ENCODE measurements around the gene ZBTB17.
A peak's percentile ranks its signal among the peaks of the same experiment; 100 is the strongest.
"Not testable (repeated sequence)": the region's sequence is repeated elsewhere in the genome, so short reads cannot be mapped to it uniquely, and the experiment has no call there.

The ZBTB17 gene

DNA sequence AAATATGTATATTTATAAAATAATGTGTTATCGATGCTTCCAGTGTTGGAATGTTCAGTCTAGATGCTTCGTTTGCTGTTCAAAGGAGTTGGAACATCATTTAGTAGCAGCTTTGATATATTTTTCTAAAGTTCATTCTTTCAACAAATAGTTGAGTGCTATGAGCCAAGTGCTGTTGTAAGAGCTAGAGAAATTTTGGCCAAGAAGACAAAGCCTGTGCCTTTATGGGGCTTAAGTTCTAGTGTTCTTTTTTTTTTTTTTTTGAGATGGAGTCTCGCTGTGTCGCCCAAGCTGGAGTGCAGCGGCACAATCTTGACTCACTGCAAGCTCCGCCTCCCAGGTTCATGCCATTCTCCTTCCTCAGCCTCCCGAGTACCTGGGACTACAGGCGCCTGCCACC, 49.5 kb downstream of the ZBTB17 start:
- WGBS, result 95% methylated on average over 4 of the region's 8 CpGs
- not testable (repeated sequence) for H3K4ac ChIP-seq (ENCODE audit: low read depth in 1 of 2, low read length in 2 of 2); H2BK12ac ChIP-seq (ENCODE audit: low read length in 2 of 2); H3K4me3 ChIP-seq (ENCODE audit: insufficient read depth in 1 of 2, low read depth in 1 of 2, low read length in 2 of 2); H3K27ac ChIP-seq (ENCODE audit: low read length, poor library complexity, severe bottlenecking); H3K9me3 ChIP-seq (ENCODE audit: control insufficient read depth, low read length); H3K4me1 ChIP-seq (ENCODE audit: control insufficient read depth, insufficient read depth, low read depth, low read length); H3K23ac ChIP-seq (ENCODE audit: low read length in 2 of 2); H2BK15ac ChIP-seq (ENCODE audit: low read depth, poor library complexity, severe bottlenecking); H4K8ac ChIP-seq (ENCODE audit: low read length); H3K27me3 ChIP-seq (ENCODE audit: control insufficient read depth in 1 of 2, insufficient read depth in 1 of 2, low read length in 2 of 2); H3K9ac ChIP-seq (ENCODE audit: low read length); H3K4me2 ChIP-seq (ENCODE audit: low read length, poor library complexity, severe bottlenecking); H2AK5ac ChIP-seq (ENCODE audit: low read length, severe bottlenecking); DNase-seq; H3K18ac ChIP-seq (ENCODE audit: low read depth in 1 of 2, low read length in 2 of 2); H2AFZ ChIP-seq (ENCODE audit: low read depth, low read length); H3K14ac ChIP-seq (ENCODE audit: low read length in 2 of 2); H2BK5ac ChIP-seq (ENCODE audit: low read depth, low read length, poor library complexity, severe bottlenecking); H4K91ac ChIP-seq (ENCODE audit: low read length); H2BK120ac ChIP-seq (ENCODE audit: low read depth, low read length)
- Histone ChIP-seq H3K79me1 (replicated peaks; ENCODE audit: low read length, poor library complexity, severe bottlenecking) (peaks cover 25% of the 10 kb centered on the region), H3K36me3 (ENCODE audit: control insufficient read depth in 1 of 2, insufficient read depth in 2 of 2, low read depth in 1 of 2, low read length in 2 of 2) (peaks cover 29 to 89% of the 10 kb centered on the region in 2 experiments)

DNA sequence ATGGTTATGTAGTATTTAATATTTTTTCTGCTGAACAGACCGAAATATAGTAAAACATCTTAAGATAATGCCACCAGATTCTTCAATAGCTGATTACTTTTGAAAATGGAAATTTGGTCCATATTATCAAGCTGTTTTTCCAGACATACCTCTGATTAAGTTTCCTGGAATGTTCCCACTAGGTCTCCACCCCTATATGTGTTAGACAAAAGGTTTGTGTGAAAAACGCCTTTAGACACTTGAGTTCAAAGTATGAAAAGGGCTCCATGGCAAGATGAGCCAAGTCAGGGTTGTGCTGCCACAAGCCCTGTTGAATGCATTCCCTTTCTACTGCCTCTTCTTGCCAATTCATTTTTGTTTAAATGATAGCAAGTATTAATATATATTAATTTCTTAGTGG, 52.7 kb downstream of the ZBTB17 start:
- Histone ChIP-seq H3K27me3 (ENCODE audit: control insufficient read depth in 1 of 2, insufficient read depth in 1 of 2, low read length in 2 of 2) (no peaks in the 10 kb centered on the region), H3K4me2 (ENCODE audit: low read length, poor library complexity, severe bottlenecking) (no peak overlapping the region), H3K4ac (ENCODE audit: low read depth in 1 of 2, low read length in 2 of 2) (no peak overlapping the region), H3K4me1 (ENCODE audit: control insufficient read depth, insufficient read depth, low read depth, low read length) (peaks cover 5% of the 10 kb centered on the region), H3K23ac (ENCODE audit: low read length in 2 of 2) (no peak overlapping the region), H2BK12ac (ENCODE audit: low read length in 2 of 2) (no peak overlapping the region), H2BK15ac (ENCODE audit: low read depth, poor library complexity, severe bottlenecking) (no peak overlapping the region), H3K27ac (ENCODE audit: low read length, poor library complexity, severe bottlenecking) (peak overlapping the region; percentile 67), H3K14ac (ENCODE audit: low read length in 2 of 2) (no peak overlapping the region), H3K18ac (ENCODE audit: low read depth in 1 of 2, low read length in 2 of 2) (no peak overlapping the region), H3K79me1 (replicated peaks; ENCODE audit: low read length, poor library complexity, severe bottlenecking) (peaks cover 8% of the 10 kb centered on the region), H3K9ac (ENCODE audit: low read length) (no peak overlapping the region), H2BK120ac (ENCODE audit: low read depth, low read length) (no peak overlapping the region), H4K8ac (ENCODE audit: low read length) (no peak overlapping the region), H2BK5ac (ENCODE audit: low read depth, low read length, poor library complexity, severe bottlenecking) (no peak overlapping the region), H2AFZ (ENCODE audit: low read depth, low read length) (no peak overlapping the region), H3K9me3 (ENCODE audit: control insufficient read depth, low read length) (no peaks in the 10 kb centered on the region), H4K91ac (ENCODE audit: low read length) (no peak overlapping the region), H2AK5ac (ENCODE audit: low read length, severe bottlenecking) (no peak overlapping the region), H3K36me3 (ENCODE audit: control insufficient read depth in 1 of 2, insufficient read depth in 2 of 2, low read depth in 1 of 2, low read length in 2 of 2) (peaks cover 15 to 69% of the 10 kb centered on the region in 2 experiments), H3K4me3 (ENCODE audit: insufficient read depth in 1 of 2, low read depth in 1 of 2, low read length in 2 of 2) (no peak overlapping the region)
- peak; percentile 23 for DNase-seq
- 44% methylated on average over 1 of the region's 2 CpGs for WGBS

DNA sequence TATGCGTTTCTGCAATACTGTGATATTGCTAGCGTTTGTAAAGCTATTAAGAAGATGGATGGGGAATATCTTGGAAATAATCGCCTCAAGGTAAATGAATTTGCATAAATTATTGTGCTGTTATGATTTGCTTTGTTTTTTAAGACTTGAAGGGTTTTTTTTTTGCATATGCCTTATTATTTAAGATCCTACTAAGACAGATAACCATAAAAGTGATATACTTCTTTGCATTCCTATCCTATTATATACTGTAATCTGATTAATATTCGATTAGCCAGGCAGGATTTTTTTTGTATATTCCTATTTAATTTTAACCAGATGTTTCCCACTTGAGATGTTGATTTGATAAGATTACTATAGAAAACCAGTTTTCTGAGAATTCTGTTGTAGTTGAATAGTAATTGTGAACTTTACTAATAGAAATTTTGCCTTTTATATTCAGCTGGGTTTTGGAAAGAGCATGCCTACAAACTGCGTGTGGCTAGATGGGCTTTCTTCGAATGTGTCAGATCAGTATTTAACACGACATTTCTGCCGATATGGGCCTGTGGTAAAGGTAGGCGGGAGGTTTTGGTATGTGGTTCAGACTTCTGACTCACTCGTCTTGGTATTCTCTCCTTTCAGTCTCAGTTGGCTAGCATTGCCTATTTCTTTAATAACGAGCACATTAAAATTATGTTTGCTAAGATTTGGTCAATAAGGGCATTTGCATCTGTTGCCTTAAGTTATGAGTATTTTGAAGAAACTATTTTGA, 56.8 kb downstream of the ZBTB17 start:
- peaks cover 18% of the 10 kb centered on the region for H3K79me1 ChIP-seq (replicated peaks; ENCODE audit: low read length, poor library complexity, severe bottlenecking)
- no peak overlapping the region for H3K18ac ChIP-seq (ENCODE audit: low read depth in 1 of 2, low read length in 2 of 2)
- no peak overlapping the region for H2AK5ac ChIP-seq (ENCODE audit: low read length, severe bottlenecking)
- no peak overlapping the region for H4K91ac ChIP-seq (ENCODE audit: low read length)
- H3K9me3 ChIP-seq (ENCODE audit: control insufficient read depth, low read length), result no peaks in the 10 kb centered on the region
- no peak overlapping the region for H3K9ac ChIP-seq (ENCODE audit: low read length)
- H3K4me3 ChIP-seq (ENCODE audit: insufficient read depth in 1 of 2, low read depth in 1 of 2, low read length in 2 of 2), result no peak overlapping the region
- H3K36me3 ChIP-seq (ENCODE audit: control insufficient read depth in 1 of 2, insufficient read depth in 2 of 2, low read depth in 1 of 2, low read length in 2 of 2), result peaks cover 16 to 48% of the 10 kb centered on the region in 2 experiments
- peaks cover 10% of the 10 kb centered on the region for H3K4me1 ChIP-seq (ENCODE audit: control insufficient read depth, insufficient read depth, low read depth, low read length)
- 82% methylated on average over 9 of the region's 11 CpGs for WGBS
- DNase-seq, result peak; percentile 36
- no peak overlapping the region for H4K8ac ChIP-seq (ENCODE audit: low read length)
- no peak overlapping the region for H2BK5ac ChIP-seq (ENCODE audit: low read depth, low read length, poor library complexity, severe bottlenecking)
- H3K23ac ChIP-seq (ENCODE audit: low read length in 2 of 2), result no peak overlapping the region
- H3K14ac ChIP-seq (ENCODE audit: low read length in 2 of 2), result no peak overlapping the region
- H3K4ac ChIP-seq (ENCODE audit: low read depth in 1 of 2, low read length in 2 of 2), result no peak overlapping the region
- peak overlapping the region; percentile 37 for H3K4me2 ChIP-seq (ENCODE audit: low read length, poor library complexity, severe bottlenecking)
- H3K27me3 ChIP-seq (ENCODE audit: control insufficient read depth in 1 of 2, insufficient read depth in 1 of 2, low read length in 2 of 2), result no peaks in the 10 kb centered on the region
- no peak overlapping the region for H2AFZ ChIP-seq (ENCODE audit: low read depth, low read length)
- H2BK120ac ChIP-seq (ENCODE audit: low read depth, low read length), result no peak overlapping the region
- no peak overlapping the region for H2BK15ac ChIP-seq (ENCODE audit: low read depth, poor library complexity, severe bottlenecking)
- H2BK12ac ChIP-seq (ENCODE audit: low read length in 2 of 2), result no peak overlapping the region
- peak overlapping the region; percentile 49 for H3K27ac ChIP-seq (ENCODE audit: low read length, poor library complexity, severe bottlenecking)

DNA sequence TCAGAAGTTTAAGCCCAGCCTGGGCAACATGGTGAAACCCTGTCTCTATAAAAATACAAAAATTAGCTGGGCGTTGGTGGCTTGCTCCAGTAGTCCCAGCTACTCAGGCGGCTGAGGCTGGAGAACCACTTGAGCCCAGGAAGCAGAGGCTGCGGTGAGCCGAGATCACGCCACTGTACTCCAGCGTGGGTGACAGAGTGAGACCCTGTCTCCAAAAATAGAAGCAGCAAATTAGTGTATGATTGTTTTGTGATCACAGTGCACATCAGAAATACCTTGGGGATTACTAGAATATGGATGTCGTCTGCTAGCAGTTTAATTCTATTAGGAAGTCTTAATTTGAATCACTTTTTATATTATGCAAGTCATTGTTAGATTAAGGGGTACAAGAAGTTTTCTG, 59.0 kb downstream of the ZBTB17 start:
- 72% methylated on average over 7 of the region's 7 CpGs for WGBS
- H3K4me3 ChIP-seq (ENCODE audit: insufficient read depth in 1 of 2, low read depth in 1 of 2, low read length in 2 of 2), result no peak overlapping the region
- no peak overlapping the region for H2BK5ac ChIP-seq (ENCODE audit: low read depth, low read length, poor library complexity, severe bottlenecking)

More for the DNA sequence above, 59.0 kb downstream of the ZBTB17 start:
- Histone ChIP-seq H2AFZ (ENCODE audit: low read depth, low read length) (no peak overlapping the region), H2BK12ac (ENCODE audit: low read length in 2 of 2) (no peak overlapping the region), H3K9me3 (ENCODE audit: control insufficient read depth, low read length) (no peaks in the 10 kb centered on the region), H3K14ac (ENCODE audit: low read length in 2 of 2) (no peak overlapping the region), H3K27me3 (ENCODE audit: control insufficient read depth in 1 of 2, insufficient read depth in 1 of 2, low read length in 2 of 2) (no peaks in the 10 kb centered on the region), H3K4me2 (ENCODE audit: low read length, poor library complexity, severe bottlenecking) (no peak overlapping the region), H3K36me3 (ENCODE audit: control insufficient read depth in 1 of 2, insufficient read depth in 2 of 2, low read depth in 1 of 2, low read length in 2 of 2) (peaks cover 16 to 52% of the 10 kb centered on the region in 2 experiments), H3K9ac (ENCODE audit: low read length) (peak overlapping the region; percentile 68), H3K18ac (ENCODE audit: low read depth in 1 of 2, low read length in 2 of 2) (peak overlapping the region in 1 of 2 experiments; percentile 43), H3K4me1 (ENCODE audit: control insufficient read depth, insufficient read depth, low read depth, low read length) (peaks cover 8% of the 10 kb centered on the region), H3K79me1 (replicated peaks; ENCODE audit: low read length, poor library complexity, severe bottlenecking) (peaks cover 28% of the 10 kb centered on the region), H2BK15ac (ENCODE audit: low read depth, poor library complexity, severe bottlenecking) (no peak overlapping the region), H3K23ac (ENCODE audit: low read length in 2 of 2) (no peak overlapping the region), H4K8ac (ENCODE audit: low read length) (no peak overlapping the region), H2AK5ac (ENCODE audit: low read length, severe bottlenecking) (no peak overlapping the region), H3K27ac (ENCODE audit: low read length, poor library complexity, severe bottlenecking) (no peak overlapping the region), H3K4ac (ENCODE audit: low read depth in 1 of 2, low read length in 2 of 2) (no peak overlapping the region), H2BK120ac (ENCODE audit: low read depth, low read length) (peak overlapping the region; percentile 34), H4K91ac (ENCODE audit: low read length) (peak overlapping the region; percentile 27)
- peak; percentile 13 for DNase-seq
